T-helper 2 cell treated with Interferon-gamma antibody and Interleukin-4, amounts not matched to agents 100 ng/mL and 5 ng/mL, for 36 hours (primary cell): ENCODE results near the gene SECTM1. TPM values are rescaled to one million over a fixed set of nuclear protein-coding genes. Genes with fewer than 3 reads are reported as not detected.
"Not testable (repeated sequence)": the region's sequence is repeated elsewhere in the genome, so short reads cannot be mapped to it uniquely, and the experiment has no call there.

Experiments used
- intact Hi-C: fragments of 100-400 bp; cut with micrococcal nuclease; formaldehyde crosslinking; loops from one replicate; pipeline ENCODE4 v1.15.1; 2023
- total RNA-seq: library from RNA; stranded (reverse); gene quantifications from 2 replicates; pipeline ENCODE4 v1.2.3, GENCODE V29; 2022

SECTM1 gene
- total RNA-seq, 1 donor from 2014 or later, result 3.4 TPM

- intact Hi-C loops, result no loop called here
Measured at GRCh38 chr17:82349287-82349701, 15.7 kb upstream of the SECTM1 start.

- intact Hi-C loops, result no loop called here
Measured at GRCh38 chr17:82348866-82349265, 15.3 kb upstream of the SECTM1 start.

- intact Hi-C loops, result no loop called here
Measured at GRCh38 chr17:82348434-82348833, 14.9 kb upstream of the SECTM1 start.

GRCh38 chr17:82347994-82348393, 14.4 kb upstream of the SECTM1 start:
- intact Hi-C loops, result not testable (repeated sequence)

GRCh38 chr17:82346342-82347300, 13.1 kb upstream of the SECTM1 start:
- intact Hi-C loops, result no loop called here

DNA sequence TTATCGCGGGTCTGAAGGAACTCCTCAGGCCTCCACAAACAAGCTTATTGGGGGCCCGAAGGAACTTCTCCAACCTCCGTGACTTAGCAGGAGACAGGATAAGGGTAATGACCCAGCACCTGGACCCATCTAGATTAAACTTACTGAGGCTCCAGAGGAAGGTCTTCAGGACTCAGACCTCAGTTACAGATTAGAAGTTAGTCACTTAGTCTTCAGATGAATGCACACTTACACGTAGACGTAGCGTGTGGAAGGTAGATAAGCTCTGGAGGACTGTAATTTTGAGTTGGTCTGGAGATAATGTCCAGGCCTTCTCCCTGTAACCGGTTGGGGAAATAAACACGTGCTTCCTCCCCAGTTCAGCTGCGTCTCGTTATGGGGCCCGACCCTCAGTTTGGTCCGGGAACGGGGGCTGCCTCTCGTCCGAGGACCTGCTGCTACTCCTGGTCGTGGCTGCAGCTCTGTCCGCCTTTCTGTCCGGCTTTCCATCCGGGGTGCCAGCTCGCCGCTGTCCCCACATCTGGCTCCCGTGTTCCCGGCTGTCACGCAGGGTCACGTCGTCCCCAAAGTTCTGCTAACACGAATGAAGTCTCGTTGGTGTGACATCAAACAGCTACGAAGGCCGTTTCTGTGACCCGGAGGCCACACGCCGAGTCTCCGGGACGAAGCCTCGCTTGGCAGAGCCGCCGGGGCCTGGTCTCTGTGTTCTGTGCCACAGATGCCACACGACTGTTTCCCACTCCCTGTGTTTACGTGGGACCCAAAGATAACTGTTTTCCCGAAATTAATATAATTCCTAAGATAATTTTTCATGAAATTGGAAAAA, 11.8 kb upstream of the SECTM1 start:
- intact Hi-C loops, result no loop called here

DNA sequence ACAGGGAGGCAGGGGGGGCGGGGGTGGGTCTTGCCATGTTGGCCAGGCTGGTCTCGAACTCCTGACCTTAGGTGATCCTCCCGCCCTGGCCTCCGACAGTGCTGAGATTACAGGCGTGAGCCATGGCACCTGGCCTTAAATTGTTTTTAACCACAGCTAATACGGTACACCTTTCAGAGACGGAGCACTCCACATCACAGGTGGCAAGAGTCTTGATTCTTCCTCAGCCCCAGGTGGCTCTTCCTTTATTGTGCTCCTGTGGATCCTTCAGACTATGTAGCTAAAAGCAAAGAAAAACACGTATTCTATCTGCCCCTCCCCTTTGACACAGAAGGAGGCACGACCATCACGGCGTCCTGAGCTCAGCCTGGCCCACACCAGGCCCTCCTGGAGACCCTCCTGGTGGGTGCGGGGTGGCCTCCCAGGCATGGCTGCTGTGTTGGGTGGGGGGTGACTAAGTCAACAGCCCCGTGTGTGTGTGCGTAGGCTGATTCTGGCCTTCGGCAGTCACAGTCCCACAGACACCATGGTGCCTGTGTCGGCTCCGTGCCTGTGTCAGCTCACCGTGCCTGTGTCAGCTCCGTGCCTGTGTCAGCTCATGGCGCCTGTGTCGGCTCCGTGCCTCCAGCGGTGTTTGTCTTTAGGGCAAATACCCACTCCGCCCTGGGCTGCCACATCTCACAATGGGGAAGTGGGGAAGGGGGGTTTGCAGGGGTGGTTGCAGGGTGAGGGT, 10.8 kb upstream of the SECTM1 start:
- intact Hi-C loops, result no loop called here

- intact Hi-C loops, result no loop called here
Measured at GRCh38 chr17:82343560-82343959, 10.0 kb upstream of the SECTM1 start.

GRCh38 chr17:82342361-82343079, 9.0 kb upstream of the SECTM1 start:
- intact Hi-C loops, result no loop called here

GRCh38 chr17:82339634-82340580, 6.3 kb upstream of the SECTM1 start:
- intact Hi-C loops, result no loop called here

DNA sequence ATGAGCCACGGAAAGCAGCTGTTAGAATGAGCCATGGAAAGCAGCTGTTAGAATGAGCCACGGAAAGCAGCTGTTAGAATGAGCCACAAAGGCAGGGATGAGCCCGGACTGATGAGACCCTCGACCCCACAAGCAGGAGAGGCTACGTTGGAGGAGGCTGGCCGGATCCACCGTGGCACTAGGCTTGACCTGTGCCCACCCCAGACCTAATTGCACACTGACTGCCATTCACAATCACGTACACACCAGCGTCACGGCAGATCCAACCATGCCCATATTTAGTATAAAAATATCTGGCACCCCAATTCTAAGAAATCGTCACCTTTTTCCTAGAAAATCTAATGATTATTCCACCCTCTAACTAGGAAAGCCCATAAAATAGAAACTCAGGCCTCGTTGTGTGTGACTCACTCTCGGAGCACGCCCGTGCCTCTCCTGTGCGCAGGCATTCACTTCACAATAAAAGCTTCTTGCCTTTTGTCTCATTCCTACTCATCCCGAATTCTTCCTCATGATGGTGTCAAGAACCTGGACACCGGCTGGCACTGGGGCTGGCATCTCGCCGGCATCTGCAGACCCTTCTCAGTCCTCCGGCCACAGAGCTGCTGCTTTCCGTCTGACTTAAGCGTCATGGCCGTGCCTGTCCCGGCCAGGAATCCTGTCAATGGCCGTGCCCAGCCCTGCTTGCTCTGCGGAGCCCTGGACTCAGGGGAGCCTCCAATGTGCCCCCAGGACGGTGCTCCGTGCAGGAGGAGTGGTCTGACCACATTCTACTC, 5.5 kb upstream of the SECTM1 start:
- intact Hi-C loops, result no loop called here

DNA sequence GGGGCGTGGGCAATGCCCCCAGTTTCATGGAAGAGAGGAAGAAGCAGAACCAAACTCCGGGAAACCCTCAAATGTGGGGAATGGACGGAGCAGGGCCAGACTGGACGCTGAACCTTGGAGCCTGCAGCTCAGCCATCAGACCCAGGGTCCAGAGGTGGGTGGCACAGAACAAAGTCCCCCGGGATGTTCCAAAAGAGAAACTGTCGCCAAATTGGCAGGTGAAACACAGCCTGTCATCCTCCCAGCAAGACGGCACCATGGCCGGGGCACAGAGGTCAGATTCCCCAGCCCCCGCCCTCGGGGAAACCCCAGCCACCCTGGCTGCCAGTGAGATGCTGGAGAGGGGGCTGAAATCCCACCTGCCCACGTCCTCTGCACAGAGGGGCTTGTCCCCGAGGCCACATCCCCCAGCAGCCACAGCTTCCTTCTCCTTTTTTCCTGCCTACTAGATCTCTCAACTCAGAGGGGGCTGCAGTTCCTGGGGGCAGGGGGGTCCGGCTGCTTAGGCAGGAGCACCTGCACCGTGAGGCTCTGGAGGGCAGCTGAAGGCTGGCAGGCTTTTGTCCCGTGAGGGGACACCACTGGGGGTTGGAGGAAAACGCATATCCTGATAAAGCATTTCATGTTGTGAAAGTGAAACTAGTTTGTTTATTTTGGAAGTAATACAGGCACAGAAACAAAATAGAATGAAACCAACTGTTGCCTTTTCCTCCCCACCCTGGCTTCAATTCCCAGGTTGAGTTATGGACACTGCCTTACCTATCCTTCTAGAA, 1.2 kb upstream of the SECTM1 start:
- intact Hi-C loops, result no loop called here

DNA sequence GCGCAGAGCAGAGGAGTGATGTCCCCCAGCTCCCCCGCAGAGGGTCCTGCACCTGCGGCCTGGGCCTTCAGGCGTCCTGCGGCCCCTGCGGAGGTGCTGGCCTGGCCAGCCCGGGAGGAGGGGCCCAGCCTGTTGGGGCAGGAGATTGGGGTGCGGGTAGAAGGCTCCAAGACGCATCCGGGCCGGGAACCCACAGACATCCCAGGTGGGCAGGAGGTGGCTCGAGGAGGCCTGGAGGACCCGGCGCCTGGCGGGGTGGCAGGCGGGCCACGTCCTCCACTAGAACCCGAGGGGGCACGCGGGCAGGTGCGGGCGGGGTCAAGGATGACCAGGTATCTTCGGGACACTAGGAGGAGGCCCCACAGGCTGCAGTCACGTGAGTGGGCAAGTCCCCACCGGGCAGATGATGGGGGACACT, 647 bp upstream of the SECTM1 start:
- intact Hi-C loops, result no loop called here

- intact Hi-C loops, result no loop called here
Measured at GRCh38 chr17:82332669-82333278, 792 bp downstream of the SECTM1 start.

GRCh38 chr17:82331345-82331939, 2.1 kb downstream of the SECTM1 start:
- intact Hi-C loops, result no loop called here

- intact Hi-C loops, result no loop called here
Measured at GRCh38 chr17:82330322-82331239, 3.0 kb downstream of the SECTM1 start.
